GM12891 (cell line): Measurements from ENCODE around the gene CEACAM6. TPM values are rescaled to one million over a fixed set of nuclear protein-coding genes. Genes with fewer than 3 reads are reported as not detected.
"Not testable (repeated sequence)": the region's sequence is repeated elsewhere in the genome, so short reads cannot be mapped to it uniquely, and the experiment has no call there.

Source experiments
- DNase-seq: peaks from one replicate; pipeline ENCODE4 v3.0.0; 2011; ENCODE audit warnings: low spot score; ENCODE audit not compliant: insufficient read length
- FAIRE-seq: peaks from 2 replicates; lab custom pipeline; 2011; peaks lifted over from hg19 to GRCh38; lab: Jason Lieb, UNC
- PAX5 ChIP-seq: IDR thresholded peaks from 2 replicates; pipeline ENCODE4 v1.6.1; 2011; ENCODE audit warnings: low read length, moderate library complexity, mild to moderate bottlenecking; ENCODE audit not compliant: insufficient read depth, severe bottlenecking
- POLR2A ChIP-seq: IDR thresholded peaks from 2 replicates; pipeline ENCODE4 v1.6.1; 2011; ENCODE audit warnings: low read depth, low read length, control low read depth
- POLR2AphosphoS5 ChIP-seq: IDR thresholded peaks from 2 replicates; pipeline ENCODE4 v1.6.1; 2011; ENCODE audit warnings: low read depth, low read length, control low read depth
- POU2F2 ChIP-seq: IDR thresholded peaks from 2 replicates; pipeline ENCODE4 v1.6.1; 2011; ENCODE audit warnings: low read depth, mild to moderate bottlenecking, control low read depth, low read length, moderate library complexity
- SPI1 ChIP-seq: IDR thresholded peaks from 2 replicates; pipeline ENCODE4 v1.6.1; 2011; ENCODE audit warnings: low read depth, low read length, control low read depth
- TAF1 ChIP-seq: IDR thresholded peaks from 2 replicates; pipeline ENCODE4 v1.6.1; 2011; ENCODE audit warnings: low read depth, low read length, control low read depth
- polyA plus RNA-seq: library from polyadenylated mRNA; unstranded; fragments of >200 nt; gene quantifications from one replicate; pipeline ENCODE4 v1.2.1, GENCODE V29; 2012; ENCODE audit warnings: low read depth, missing spikeins, inconsistent platforms; ENCODE audit not compliant: missing spikeins

Gene CEACAM6
- not detected for polyA plus RNA-seq

- DNase-seq (no peak), FAIRE-seq (no peak)
- no peak for TF ChIP-seq PAX5
- no peak for TF ChIP-seq POU2F2
- TF ChIP-seq POLR2A, result no peak
- TF ChIP-seq SPI1, result no peak
- TF ChIP-seq TAF1, result no peak
- no peak for TF ChIP-seq POLR2AphosphoS5
Observed at GRCh38 chr19:41755328-41755913, at the start of gene CEACAM6. Gene CEACAM6 (plus strand): TSS chr19:41755530. CDS start chr19:41755639, 109 bp downstream.

- peak; percentile 82 for DNase-seq
- TF ChIP-seq SPI1 (0 out of 2 replicates have a peak, but pooled peaks have one; percentile 13), POLR2AphosphoS5 (no peak)
- peak; percentile 82 for FAIRE-seq
Observed at GRCh38 chr19:41706741-41707501, 48.4 kb upstream of the CEACAM6 start.

GRCh38 chr19:41707502-41707812 lies 47.9 kb upstream of the CEACAM6 start:
- FAIRE-seq, result no peak
- TF ChIP-seq PAX5 (no peak), SPI1 (no peak), POLR2AphosphoS5 (no peak), POLR2A (no peak), TAF1 (no peak), POU2F2 (no peak)
- no peak for DNase-seq

GRCh38 chr19:41707871-41708371 lies 47.4 kb upstream of the CEACAM6 start:
- DNase-seq, result no peak
- TF ChIP-seq SPI1 (no peak), TAF1 (no peak)
- FAIRE-seq, result no peak

GRCh38 chr19:41708481-41708880 lies 46.8 kb upstream of the CEACAM6 start, which contains the start of gene CEACAM5:
Gene CEACAM5 (plus strand): TSS chr19:41708626. CDS start chr19:41708732, 106 bp downstream.
- DNase-seq (no peak), FAIRE-seq (no peak)
- no peak for TF ChIP-seq POLR2A
- no peak for TF ChIP-seq POU2F2

- FAIRE-seq, result not testable (repeated sequence)
Observed at GRCh38 chr19:41709516-41709915, 45.8 kb upstream of the CEACAM6 start.

GRCh38 chr19:41709951-41710645 lies 45.2 kb upstream of the CEACAM6 start:
- TF ChIP-seq POU2F2 (no peak), TAF1 (no peak), POLR2A (no peak), POLR2AphosphoS5 (no peak), SPI1 (no peak), PAX5 (no peak)
- FAIRE-seq (no peak), DNase-seq (no peak)

More at GRCh38 chr19:41709516-41709915, 45.8 kb upstream of the CEACAM6 start:
- not testable (repeated sequence) for DNase-seq

GRCh38 chr19:41711376-41712261 lies 43.7 kb upstream of the CEACAM6 start:
- no peak for TF ChIP-seq PAX5
- TF ChIP-seq TAF1, result no peak
- DNase-seq (no peak), FAIRE-seq (no peak)

- DNase-seq (no peak), FAIRE-seq (no peak)
- TF ChIP-seq PAX5, result no peak
Observed at GRCh38 chr19:41714598-41714997, 40.7 kb upstream of the CEACAM6 start.

- TF ChIP-seq TAF1, result no peak
- no peak for TF ChIP-seq POLR2AphosphoS5
- no peak for TF ChIP-seq POU2F2
- TF ChIP-seq SPI1, result no peak
- TF ChIP-seq PAX5, result no peak
- no peak for TF ChIP-seq POLR2A
- no peak for DNase-seq
- FAIRE-seq, result no peak
Observed at GRCh38 chr19:41718761-41719160, 36.6 kb upstream of the CEACAM6 start.
